HG02973 (cell line): ENCODE measurements around the gene RNF175.
"Not testable (repeated sequence)": the region's sequence is repeated elsewhere in the genome, so short reads cannot be mapped to it uniquely, and the experiment has no call there.

Experiments used
- ATAC-seq: cut with Tn5 transposase; IDR thresholded peaks from one replicate; pipeline ENCODE4 v1.9.1; 2021; ENCODE audit warnings: moderate library complexity; ENCODE audit not compliant: unreplicated experiment

The RNF175 gene

DNA sequence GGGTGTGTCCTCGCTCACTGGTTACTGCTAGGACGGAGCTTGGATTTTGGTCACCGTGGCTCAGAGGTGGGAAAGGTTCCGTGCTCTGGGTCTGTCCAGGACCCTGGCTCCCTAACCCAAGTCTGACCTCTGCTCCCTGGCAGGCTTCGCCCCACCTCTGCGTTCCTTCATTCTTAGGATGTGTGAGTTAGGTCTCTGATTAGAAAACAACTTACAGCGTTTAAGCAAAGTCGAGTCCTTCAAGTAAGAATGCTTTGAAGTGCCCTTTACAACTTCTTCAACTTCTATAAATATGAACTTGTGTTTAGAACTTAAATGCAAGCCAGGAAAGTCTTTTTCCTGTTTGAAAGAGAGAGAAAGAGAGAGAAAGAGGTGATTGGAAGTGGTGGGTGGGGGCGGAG is 74.9 kb downstream of the RNF175 start:
- ATAC-seq = no peak

DNA sequence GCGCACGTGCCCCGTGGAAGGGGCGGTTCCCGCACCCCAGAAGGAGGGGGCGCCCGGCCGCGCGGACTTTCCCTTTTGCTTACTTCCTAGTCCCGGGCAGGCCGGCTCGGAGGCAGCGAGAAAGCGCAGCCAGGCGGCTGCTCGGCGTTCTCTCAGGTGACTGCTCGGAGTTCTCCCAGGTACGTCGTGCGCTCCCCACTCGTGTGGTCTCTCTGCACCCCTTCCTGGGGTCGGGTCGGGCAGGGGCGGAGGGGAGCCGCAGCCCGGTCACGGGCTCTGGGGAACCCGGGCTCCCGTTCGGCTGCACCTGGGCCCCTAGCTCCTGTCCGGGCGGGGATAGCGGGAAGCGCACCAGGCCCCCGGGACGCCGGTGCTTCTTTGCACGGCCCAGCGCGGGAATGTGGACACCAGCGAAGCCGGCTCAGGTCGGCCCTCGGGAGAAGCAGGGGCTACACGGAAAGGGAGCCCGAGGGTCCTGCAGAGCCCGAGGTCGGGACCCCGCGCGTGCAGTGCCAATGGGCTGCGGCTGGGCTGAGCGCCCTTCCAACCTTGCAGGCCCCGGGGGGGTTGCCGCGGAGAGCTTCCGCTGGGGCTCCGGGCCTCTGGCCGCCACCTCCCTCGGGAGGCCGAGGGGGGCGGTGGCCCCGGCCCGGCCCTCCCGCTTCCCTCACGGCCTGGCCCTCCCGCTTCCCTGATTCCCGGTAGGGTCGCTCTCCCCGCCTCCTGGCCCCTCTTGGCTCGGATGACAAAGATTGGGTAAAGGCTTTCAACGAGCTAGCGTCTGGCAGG is 75.4 kb downstream of the RNF175 start, which contains the start of gene TLR2:
TSS of gene TLR2 (plus strand) at position 99 of the 789 bp plus-strand sequence. CDS start 18,628 bp downstream, outside the sequence.
- peak; percentile 91 for ATAC-seq

DNA sequence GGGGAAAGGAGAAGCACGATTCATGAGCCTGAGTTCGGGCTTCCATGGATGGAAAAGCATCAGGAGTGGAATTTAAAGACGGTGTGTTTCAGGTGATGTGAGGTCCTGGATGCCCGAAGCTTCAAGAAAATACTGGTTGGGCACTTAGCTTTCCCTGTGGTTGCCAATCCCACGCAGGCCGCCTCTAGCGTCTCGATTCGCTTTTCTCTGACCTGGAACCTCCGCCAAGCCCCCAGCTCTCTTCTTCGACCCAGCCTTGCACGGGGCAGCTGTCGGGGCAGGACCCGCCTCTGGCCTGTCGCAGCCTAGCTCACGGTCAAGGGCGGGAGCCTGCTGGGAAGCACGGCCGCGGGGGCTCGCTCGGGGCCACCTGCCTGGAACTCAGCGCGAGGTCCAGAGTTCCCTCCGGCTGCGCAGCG is 76.1 kb downstream of the RNF175 start:
- no peak for ATAC-seq

DNA sequence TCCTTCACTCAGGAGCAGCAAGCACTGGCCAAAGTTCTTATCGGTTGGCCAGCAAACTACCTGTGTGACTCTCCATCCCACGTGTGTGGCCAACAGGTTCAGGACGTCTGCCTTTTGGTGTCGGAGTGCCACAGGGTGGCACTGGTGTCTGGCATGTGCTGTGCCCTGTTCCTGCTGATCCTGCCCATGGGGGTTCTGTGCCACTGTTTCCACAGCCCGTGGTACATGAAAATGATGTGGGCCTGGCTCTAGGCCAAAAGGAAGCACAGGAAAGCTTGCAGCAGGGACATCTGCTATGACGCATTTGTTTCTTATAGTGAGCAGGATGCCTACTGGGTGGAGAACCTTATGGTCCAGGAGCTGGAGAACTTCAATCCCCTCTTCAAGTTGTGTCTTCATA is 80.3 kb downstream of the RNF175 start:
- no peak for ATAC-seq

DNA sequence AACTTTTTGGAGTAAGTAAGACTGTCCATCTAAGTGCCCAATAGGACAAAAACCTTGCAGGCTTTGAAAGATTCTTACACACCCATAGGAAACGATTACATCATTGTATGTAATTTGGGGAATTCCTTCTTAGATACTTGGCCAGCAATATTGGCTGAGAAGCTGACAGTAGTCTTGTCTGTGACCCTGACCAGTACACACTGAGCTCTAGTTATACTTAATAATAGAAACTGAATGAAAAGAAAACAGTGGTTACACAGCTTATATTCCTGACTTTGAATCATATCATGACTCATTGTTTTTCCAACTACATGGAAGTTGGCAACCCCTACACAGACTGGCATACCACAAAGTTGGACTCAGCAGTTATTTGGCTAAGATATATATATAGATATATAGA is 82.8 kb downstream of the RNF175 start:
- no peak for ATAC-seq

DNA sequence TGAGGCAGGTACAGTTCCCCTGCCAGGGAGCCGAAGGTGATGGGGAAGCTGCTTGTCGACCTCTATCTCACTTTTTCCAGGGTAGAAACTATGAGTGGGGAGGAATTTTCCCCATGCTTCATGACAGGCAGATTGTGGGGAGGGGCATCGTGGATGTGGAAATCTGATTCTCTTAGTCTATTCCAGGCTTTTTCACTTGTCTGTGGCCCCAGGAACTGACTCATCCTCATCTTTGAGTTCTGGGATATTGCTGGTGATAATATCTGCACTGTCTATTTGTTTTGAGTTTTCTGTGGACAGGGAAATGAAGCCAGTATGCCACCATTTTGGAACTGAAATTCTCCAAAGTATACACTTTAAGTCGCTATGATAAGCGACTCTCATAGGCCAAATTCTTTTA is 83.3 kb downstream of the RNF175 start:
- no peak for ATAC-seq

DNA sequence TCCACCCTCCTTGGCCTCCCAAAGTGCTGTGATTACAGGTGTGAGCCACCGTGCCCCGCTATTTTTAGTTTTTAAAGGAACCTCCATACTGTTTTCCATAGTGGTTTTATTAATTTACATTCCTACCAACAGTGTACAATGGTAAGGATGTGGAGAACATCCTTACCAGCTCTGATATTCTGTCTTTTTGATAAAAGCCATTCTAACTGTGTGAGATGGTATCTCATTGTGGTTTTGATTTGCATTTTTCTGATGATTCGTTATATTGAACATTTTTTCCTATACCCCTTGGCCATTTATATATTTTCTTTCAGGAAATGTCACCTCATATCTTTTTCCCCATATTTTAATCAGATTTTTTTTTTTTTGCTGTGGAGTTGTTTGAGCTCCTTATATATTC is 90.0 kb downstream of the RNF175 start:
- ATAC-seq = no peak

DNA sequence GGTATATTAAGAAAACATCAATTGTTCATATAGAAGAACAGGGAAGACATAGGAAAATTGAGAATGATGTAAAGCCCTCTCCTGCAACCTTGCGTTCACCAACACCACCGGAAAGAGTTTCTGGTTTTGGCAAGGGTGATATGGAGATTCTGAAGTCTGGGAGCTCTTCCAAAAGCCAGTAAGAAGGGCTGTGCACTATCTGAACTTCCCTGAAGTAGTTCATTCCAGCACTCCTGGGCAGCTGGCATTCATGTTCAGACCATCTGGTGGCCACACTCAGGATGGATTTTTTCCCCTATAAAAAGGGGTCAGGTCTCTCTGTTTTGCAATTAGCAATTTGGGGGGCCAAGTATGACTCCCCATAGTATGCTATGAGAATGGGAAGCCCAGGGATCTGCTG is 91.2 kb downstream of the RNF175 start:
- ATAC-seq = no peak

DNA sequence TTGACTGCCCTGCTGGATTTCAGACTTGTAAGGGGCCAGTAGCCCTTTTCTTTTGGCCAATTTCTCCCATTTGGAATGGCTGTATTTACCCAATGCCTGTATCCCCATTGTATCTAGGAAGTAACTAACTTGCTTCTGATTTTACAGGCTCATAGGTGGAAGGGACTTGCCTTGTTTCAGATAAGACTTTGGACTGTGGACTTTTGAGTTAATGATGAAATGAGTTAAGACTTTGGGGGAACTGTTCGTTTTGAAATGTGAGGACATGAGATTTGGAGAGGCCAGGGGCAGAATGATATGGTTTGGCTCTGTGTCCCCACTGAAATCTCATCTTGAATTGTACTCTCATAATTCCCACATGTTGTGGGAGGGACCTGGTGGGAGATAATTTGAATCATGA is 93.3 kb downstream of the RNF175 start:
- not testable (repeated sequence) for ATAC-seq

DNA sequence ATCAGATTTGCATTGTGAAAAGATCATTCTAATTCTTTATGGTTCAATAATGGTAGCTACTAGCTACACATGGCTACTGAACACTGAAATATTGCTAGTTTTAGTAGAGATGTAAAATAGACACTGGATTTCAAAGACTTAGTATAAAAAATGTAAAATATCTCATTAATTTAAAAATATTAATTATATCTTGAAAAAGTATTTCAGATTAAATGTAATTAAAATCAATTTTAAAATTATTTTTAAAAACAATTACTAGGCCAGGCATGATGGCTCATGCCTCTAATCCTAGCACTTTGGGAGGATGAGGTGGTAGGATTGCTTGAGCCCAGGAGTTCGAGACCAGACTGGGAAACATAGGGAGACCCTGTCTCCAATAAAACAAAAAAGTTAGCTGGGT is 96.2 kb downstream of the RNF175 start:
- ATAC-seq = no peak

DNA sequence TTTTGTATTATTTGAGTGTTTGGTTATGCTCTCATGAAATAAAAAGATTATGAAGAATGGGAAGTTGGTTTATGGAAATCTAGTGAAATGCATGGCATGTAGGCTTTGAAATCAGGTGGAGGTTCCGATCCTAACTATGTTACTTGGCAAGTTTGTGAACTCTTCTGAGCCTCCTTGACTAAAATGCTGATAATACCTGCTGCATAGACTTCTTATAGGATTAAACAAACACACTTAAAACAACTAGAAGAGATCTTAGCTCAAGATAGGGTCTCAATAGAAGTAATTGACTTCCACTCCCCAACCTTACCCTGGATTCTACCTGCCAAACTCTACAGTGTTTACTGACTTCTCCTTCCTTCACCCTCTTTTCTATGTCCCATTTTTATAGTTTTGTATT is 97.9 kb downstream of the RNF175 start:
- no peak for ATAC-seq

DNA sequence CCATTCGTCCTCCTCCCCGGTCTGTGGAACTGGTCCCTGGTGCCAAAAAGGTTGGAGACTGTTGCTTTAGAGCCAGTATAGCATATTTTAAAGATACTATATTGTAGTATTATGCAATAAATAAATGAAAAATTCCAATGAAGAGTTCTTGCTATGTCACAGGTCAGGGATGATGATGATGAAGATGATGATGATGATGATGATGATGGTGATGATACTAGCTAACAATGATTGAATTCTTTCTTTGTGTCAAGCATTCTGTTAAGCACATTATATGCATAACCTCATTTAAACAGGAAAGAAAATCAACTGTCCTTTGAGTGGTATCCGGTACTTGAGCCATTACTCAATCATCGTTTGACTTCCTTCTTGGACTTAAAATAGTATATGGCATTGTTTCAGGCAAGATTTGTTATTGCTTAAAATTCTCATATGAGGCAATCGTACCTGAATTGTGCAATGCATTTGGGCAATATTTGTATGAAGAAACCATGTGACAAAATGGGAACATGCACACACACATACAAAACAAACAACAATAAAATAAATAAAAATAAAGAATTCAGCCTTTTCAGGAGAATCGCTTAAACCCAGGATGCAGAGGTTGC is 98.5 kb downstream of the RNF175 start:
- ATAC-seq = no peak
